Measurements from ENCODE around the gene ELOVL5.
"Not testable (repeated sequence)": the region's sequence is repeated elsewhere in the genome, so short reads cannot be mapped to it uniquely, and the experiment has no call there.

The ELOVL5 gene

GRCh38 chr6:53348371-53349208 lies at the start of gene ELOVL5:
Gene ELOVL5 (minus strand): TSS chr6:53348950. CDS start chr6:53295699, 53,251 bp downstream.
- peak; percentile 95 for DNase-seq

- DNase-seq: no peak
Measured at GRCh38 chr6:53397283-53397682, 48.5 kb upstream of the ELOVL5 start.

GRCh38 chr6:53395986-53396385 lies 47.2 kb upstream of the ELOVL5 start:
- no peak for DNase-seq

- DNase-seq: no peak
Measured at GRCh38 chr6:53394704-53395103, 46.0 kb upstream of the ELOVL5 start.

- DNase-seq: no peak
Measured at GRCh38 chr6:53391170-53391569, 42.4 kb upstream of the ELOVL5 start.

- DNase-seq: no peak
Measured at GRCh38 chr6:53390010-53390409, 41.3 kb upstream of the ELOVL5 start.

GRCh38 chr6:53388615-53389014 lies 39.9 kb upstream of the ELOVL5 start:
- DNase-seq: not testable (repeated sequence)

GRCh38 chr6:53382421-53382820 lies 33.7 kb upstream of the ELOVL5 start:
- no peak for DNase-seq

- no peak for DNase-seq
Measured at GRCh38 chr6:53378208-53378607, 29.5 kb upstream of the ELOVL5 start.

GRCh38 chr6:53377793-53378192 lies 29.0 kb upstream of the ELOVL5 start:
- no peak for DNase-seq

- DNase-seq: no peak
Measured at GRCh38 chr6:53377289-53377688, 28.5 kb upstream of the ELOVL5 start.

GRCh38 chr6:53376661-53377226 lies 28.0 kb upstream of the ELOVL5 start:
- DNase-seq: no peak

GRCh38 chr6:53375847-53376246 lies 27.1 kb upstream of the ELOVL5 start:
- DNase-seq: no peak

GRCh38 chr6:53373638-53374037 lies 24.9 kb upstream of the ELOVL5 start:
- no peak for DNase-seq

GRCh38 chr6:53369876-53370515 lies 21.2 kb upstream of the ELOVL5 start:
- no peak for DNase-seq

- no peak for DNase-seq
Measured at GRCh38 chr6:53369051-53369450, 20.3 kb upstream of the ELOVL5 start.

- DNase-seq: no peak
Measured at GRCh38 chr6:53366128-53366641, 17.4 kb upstream of the ELOVL5 start.

- DNase-seq: no peak
Measured at GRCh38 chr6:53363341-53364079, 14.8 kb upstream of the ELOVL5 start.

GRCh38 chr6:53361549-53362031 lies 12.8 kb upstream of the ELOVL5 start:
- DNase-seq: no peak

GRCh38 chr6:53360093-53360912 lies 11.6 kb upstream of the ELOVL5 start:
- DNase-seq: no peak

GRCh38 chr6:53359843-53360092 lies 11.0 kb upstream of the ELOVL5 start:
- DNase-seq: no peak

GRCh38 chr6:53359095-53359842 lies 10.5 kb upstream of the ELOVL5 start:
- DNase-seq: peak; percentile 94

Measured in NCI-H774 (cell line).